GDM1 (cell line): ENCODE results near the gene CXXC5.
"Not testable (repeated sequence)": the region's sequence is repeated elsewhere in the genome, so short reads cannot be mapped to it uniquely, and the experiment has no call there.

Experiments
- DNase-seq: peaks from one replicate; lab custom pipeline; 2025; lab: John Stamatoyannopoulos, UW

The CXXC5 gene

GRCh38 chr5:139648205-139649081 is at the start of gene CXXC5:
Gene CXXC5, plus strand, starts transcription at chr5:139648349. Its CDS starts 32,175 bp downstream, at chr5:139680524.
- DNase-seq: peak; percentile 84

DNA sequence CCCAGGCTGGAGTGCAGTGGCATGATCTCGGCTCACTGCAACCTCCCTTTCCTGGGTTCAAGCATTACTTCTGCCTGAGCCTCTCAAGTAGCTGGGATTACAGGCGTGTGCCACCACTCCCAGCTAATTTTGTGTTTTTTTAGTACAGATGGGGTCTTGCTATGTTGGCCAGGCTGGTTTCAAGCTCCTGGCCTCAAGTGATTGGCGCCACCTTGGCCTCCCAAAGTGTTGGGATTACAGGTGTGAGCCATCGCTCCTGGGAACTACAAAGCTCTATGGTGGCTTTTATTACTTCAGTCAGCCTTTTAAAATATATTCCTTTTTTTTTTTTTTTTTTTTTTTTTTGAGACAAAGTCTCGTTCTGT is 49.6 kb upstream of the CXXC5 start:
- not testable (repeated sequence) for DNase-seq

- no peak for DNase-seq
Measured at GRCh38 chr5:139600336-139600949, 47.7 kb upstream of the CXXC5 start.

DNA sequence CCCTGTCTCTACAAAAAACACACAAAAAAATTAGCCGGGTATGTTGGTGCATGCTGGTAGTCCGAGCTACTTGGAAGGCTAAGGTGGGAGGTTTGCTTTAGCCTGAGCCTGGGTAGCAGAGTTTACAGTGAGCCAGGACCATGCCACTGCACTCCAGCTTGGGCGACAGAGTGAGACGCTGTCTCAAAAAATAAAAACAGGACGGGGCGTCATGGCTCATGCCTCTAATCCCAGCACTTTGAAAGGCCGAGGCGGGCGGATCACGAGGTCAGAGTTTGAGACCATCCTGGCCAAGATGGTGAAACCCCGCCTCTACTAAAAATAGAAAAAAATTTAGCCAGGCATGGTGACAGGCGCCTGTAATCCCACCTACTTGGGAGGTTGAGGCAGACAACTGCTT is 46.7 kb upstream of the CXXC5 start:
- no peak for DNase-seq

GRCh38 chr5:139601948-139602347 is 46.2 kb upstream of the CXXC5 start:
- not testable (repeated sequence) for DNase-seq

GRCh38 chr5:139605887-139606286 is 42.3 kb upstream of the CXXC5 start:
- DNase-seq: no peak

GRCh38 chr5:139611703-139612584 is 36.2 kb upstream of the CXXC5 start:
- no peak for DNase-seq

DNA sequence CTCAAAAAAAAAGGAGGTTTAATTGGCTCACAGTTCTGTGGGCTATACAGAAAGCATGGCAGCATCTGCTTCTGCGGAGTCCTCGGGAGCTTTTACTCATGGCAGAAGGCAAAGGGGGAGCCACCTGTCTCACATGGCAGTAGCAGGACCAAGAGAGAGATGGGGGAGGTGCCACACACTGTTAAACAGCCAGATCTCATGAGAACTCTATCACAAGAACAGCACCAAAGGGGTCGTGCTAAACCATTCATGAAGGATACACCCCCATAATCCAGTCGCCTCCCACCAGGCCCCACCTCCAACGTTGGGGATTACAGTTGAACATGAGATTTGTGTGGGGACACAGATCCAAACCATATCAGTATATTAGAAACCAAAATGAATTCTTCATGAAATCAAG is 28.3 kb upstream of the CXXC5 start:
- DNase-seq: no peak

DNA sequence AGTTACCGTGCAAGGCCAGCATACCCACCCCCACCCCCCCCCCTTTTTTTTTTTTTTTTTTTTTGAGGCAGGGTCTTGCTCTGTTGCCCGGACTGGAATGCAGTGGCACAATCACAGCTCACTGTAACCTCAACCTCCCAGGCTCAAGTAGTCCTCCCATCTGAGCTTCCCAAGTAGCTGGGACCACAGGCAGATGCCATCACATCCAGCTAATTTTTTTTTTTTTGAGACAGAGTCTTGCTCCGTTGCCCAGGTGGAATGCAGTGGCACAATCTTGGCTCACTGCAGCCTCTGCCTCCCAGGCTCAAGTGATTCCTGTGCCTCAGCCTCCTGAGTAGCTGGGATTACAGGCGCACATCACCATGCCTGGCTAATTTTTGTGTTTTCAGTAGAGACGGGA is 22.8 kb upstream of the CXXC5 start:
- DNase-seq: not testable (repeated sequence)

GRCh38 chr5:139630855-139631254 is 17.3 kb upstream of the CXXC5 start:
- DNase-seq: no peak

DNA sequence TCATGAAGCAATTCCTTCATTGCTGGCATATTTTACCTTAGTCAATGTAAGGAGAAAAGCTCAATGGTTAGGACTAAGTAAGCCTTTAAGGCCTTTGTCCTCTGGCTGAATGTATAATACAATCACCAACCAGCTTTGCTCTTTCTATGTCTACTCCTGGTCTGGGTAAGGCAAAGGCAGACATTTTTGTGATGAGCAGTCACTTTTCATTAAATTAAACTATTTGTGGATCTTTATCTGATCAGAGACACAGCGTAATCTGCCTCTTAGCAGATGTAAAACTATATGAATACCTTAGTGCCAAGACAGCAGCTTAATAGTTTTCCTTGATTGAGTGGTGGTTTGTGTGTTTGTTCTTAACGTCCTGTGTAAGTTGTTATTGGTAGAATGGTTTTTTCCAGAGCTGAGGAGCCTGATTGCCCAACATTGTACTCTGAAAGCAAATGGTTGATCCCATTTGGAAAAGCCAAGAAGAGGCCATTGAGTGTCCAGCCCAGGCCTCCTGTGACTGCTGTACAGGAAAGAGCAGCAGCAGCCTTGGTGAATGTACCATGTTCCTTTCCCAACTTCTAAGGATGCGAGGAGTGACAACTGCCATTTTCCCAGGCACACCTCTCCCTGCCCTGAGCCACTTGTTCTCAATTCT is 16.5 kb upstream of the CXXC5 start:
- DNase-seq: no peak

DNA sequence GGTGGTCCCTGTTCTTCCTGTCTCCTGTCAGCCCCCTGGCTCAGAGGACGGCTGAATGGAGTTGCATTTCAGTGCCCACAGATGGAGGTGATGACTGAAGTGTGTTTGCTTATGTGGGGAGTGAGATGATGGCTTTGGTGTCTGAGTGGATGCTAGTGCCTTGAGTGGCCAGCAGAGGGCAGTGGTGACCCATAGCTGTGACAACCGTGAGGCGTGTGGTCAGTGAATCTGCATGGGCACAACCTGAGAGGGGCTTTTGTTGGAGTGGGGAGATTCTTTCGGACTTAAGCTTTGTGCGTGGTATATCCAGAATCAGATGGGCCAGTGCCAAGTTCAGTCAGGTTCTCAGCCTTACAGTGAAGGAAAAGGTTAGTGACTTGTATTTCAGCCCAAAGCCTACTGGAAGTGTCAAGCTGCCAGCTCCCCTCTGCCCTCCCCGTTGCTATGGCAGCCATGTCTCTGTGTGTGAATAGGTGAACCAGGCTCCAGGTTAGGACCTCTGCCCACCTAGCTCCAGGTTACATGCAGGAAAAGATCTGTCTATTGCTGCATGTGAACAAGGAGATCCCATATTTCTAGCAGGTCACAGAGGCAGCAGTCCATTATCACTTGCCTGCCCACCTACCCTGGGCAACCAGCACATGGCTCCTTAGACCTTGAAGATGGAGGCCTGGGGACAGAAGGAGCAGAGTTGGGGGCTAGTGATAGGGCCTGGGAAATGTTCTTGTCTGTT is 14.7 kb upstream of the CXXC5 start:
- peak; percentile 56 for DNase-seq

DNA sequence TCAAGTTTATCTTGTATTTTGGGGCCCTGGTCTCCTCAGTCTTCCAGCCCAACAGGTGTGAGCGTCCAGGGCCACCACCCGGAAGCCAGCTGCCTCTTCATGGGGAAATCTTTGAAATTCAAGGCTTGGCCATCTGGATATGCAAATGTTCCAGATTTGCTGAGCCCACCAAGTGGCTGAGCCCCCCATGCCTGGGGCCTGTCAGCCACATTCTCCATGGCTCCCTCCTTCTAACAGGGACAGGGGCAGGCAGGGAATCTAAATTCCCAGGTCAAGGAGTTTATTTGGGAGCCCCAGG is 14.2 kb upstream of the CXXC5 start:
- no peak for DNase-seq

GRCh38 chr5:139634541-139634940 is 13.6 kb upstream of the CXXC5 start:
- DNase-seq: no peak

DNA sequence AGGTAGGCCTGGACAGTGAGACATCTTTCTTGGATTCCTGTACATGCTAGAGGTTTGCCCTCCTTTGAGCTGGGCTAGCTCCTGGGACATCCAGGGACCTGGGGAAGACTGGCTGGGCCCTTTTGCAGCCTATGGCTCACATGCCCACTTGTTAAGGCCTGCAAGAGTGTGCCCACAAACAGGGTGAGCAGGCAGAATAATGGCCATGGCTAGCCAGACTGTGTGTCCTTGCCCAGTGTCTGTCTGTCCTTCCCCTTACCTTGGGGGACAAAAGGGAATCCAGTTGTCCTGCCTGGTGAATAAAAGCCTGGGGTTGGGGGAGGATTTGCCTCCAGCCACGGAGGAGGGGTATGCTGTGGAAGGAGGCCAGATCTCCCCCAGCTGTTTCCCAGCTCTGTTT is 13.0 kb upstream of the CXXC5 start:
- DNase-seq: no peak

GRCh38 chr5:139635606-139636206 is 12.4 kb upstream of the CXXC5 start:
- peak; percentile 35 for DNase-seq

DNA sequence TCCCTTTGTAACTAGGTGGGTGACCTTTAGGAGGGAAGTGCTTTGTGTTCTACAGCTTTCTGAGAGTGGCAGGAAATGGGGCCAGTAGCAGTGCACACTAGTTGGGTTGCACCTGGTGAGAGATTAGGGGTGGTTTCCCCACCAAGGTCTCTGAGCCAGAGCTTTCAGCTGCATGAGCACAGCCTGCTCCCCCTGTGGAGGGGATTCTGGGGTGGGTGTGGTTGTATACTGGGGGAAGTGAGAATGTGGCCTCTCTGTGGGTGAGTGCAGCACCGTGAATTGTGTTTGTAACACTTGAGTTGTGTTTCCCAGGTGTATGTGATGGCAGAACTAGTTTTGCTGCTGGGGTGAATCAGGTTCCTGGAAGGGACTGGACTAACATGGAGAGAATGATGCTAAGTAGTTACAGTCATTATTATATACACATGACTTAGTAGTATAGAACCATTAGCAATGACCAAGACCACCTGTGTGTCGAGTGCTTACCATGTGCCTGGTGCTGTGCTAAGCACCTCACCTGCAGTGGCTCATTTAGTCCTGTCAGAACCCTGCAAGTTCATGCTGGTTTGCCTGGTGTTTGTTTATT is 11.8 kb upstream of the CXXC5 start:
- DNase-seq: no peak

DNA sequence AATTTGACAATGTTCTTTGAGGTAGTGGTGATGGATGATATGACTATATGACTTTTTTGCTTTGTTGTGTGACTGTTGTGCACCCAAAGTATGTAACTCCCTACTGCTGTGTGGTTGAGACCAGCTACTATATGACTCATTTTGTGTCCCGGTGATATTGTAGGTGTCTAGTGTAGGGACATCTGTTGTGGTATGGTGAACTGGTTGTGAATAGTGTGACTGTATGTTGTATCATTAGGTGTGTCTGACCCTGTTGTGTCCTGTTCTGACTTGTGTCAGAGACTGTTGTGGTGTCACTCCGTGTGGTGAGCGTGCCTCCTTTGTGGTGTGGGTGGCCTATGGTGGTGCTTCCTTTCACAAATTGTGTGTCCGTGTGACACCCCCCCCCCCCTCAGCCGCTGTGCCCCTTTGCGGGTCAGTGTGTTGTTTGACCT is 11.2 kb upstream of the CXXC5 start:
- no peak for DNase-seq

- DNase-seq: no peak
Measured at GRCh38 chr5:139637438-139638089, 10.6 kb upstream of the CXXC5 start.

- no peak for DNase-seq
Measured at GRCh38 chr5:139638090-139638735, 9.9 kb upstream of the CXXC5 start.
